Activated gamma-delta T cell (primary cell): ENCODE results near the gene AUTS2.

Experiments used
- DNase-seq: peaks from one replicate; lab custom pipeline; 2025; lab: John Stamatoyannopoulos, UW

Gene AUTS2

DNA sequence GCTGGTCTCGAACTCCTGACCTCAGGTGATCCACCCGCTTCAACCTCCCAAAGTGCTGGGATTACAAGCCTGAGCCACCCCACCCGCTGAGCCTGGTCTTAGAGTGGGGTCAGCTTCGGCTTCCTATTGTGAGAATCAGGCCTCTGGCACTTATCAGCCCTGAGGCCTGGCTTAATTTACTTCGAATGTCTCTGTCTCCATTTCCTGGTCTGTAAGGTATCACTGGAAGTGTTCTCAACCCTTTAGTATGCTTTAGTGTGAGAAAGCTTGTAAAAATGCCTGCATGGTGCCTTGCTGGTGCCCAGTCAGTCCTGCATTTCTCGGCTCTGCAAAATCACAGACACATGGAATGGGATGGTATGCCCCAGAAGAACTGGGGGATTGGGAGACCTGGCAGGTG, 862.3 kb downstream of the AUTS2 start:
- DNase-seq = no peak

GRCh38 chr7:70463352-70463938, 865.2 kb downstream of the AUTS2 start:
- no peak for DNase-seq

DNA sequence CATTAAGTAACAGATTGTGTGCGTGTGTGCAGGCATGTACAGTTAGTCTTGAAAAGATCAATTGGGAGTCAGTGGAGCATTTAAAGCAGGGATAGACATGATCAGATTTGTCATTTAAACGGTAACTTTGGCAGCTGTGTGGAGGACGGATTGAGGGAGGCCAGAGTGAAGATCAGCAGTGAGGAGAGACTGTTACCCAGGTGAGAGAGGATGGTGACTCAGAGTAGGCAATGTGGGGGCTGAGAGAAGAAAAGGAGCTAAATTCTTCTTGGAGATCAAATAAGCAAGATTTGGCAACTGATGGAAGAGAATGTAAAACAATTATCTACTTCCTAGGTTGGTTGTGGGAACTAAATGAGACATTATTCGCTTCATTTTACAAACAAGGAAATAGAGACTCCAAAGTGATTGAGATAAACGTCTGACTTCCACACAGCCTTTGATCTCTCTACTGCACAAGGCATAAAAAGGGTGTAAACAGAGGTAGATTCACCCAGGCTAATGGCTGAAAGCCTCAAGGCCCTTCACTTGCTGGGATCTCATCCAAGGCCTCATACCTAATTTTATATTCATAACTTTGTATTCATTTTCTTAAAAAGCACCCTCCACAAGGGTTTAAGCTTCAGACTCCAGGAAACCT, 868.6 kb downstream of the AUTS2 start:
- no peak for DNase-seq

GRCh38 chr7:70470746-70471145, 872.5 kb downstream of the AUTS2 start:
- no peak for DNase-seq

- no peak for DNase-seq
Measured at GRCh38 chr7:70472601-70473237, 874.4 kb downstream of the AUTS2 start.

DNA sequence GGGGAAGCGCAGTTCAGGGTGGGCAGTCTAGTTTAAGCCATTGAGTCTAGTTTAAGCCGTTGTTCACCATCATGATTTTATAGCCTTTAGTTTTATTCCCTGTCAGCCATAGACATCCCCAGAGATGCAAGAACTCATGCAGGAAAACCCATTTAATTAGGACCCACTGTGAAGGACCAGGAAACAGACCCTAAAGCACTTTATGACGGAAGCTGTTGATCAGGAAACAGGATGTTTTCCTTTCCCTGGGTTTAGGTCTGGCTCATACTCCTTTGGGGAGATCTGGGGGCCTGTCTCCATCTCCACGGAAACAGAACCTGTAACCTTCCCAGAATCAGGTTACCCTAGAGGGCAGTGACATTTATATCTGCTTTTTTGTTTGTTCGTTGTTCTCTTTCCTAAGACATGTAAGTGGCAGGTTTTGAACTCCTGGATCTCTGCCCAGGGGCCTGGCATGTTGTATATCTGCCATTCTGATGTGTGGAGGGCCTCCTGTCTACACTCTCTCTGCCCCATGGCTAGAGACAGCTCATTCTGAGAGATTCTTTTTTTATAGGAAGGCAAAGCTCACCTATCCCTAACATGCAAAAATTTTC, 876.5 kb downstream of the AUTS2 start:
- no peak for DNase-seq

GRCh38 chr7:70477036-70478010, 879.0 kb downstream of the AUTS2 start:
- DNase-seq = no peak

GRCh38 chr7:70479153-70480021, 881.1 kb downstream of the AUTS2 start:
- DNase-seq = no peak

- DNase-seq = no peak
Measured at GRCh38 chr7:70480927-70481569, 882.8 kb downstream of the AUTS2 start.

DNA sequence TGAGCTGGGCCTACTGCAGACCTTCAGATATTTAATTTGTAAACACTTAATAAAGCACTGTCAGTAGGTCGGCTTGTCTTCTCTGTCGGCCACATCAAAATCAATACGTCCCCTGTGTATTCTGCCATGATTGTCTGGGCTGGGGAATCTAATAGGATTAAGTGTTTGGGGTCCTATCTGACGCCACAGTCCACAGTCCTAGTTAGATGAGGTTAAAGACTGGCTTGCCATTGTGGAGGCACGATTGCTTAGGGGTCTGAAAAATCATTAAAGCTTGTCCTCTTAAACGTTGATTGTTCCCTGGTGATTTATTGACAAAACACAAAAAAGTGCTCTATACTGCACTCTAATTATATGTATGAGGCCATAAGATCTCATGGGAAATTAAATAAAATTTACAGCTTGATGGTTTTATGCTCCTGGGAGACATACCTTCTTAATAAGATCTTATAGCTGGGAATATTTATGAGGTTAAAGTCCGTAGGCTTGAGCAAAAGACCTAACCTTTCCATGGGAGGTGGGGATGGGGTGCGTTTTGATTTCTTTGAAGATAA, 883.4 kb downstream of the AUTS2 start:
- no peak for DNase-seq

- DNase-seq = no peak
Measured at GRCh38 chr7:70484255-70484654, 886.0 kb downstream of the AUTS2 start.

- DNase-seq = no peak
Measured at GRCh38 chr7:70486977-70487376, 888.7 kb downstream of the AUTS2 start.

GRCh38 chr7:70487428-70487827, 889.2 kb downstream of the AUTS2 start:
- DNase-seq = no peak

DNA sequence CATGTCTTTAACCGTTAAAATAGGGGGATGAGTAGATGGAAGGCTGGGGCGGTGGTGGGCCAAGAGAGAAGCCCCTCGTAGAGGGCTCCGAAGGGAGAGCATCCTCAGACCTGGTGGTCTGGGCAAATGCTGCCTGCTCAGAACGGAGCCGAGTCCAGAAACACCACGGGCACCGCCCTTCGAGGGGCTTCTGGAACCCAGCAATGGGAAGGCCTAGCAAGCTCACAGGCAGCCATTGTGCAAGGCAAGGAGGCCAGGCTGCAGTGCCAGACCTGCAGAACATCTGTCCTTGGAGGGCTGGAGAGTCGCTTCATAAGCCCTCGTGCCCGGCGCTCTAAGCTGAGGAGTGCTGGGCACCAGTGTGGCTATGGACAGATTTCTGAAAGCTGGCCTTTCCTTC, 889.6 kb downstream of the AUTS2 start:
- no peak for DNase-seq

DNA sequence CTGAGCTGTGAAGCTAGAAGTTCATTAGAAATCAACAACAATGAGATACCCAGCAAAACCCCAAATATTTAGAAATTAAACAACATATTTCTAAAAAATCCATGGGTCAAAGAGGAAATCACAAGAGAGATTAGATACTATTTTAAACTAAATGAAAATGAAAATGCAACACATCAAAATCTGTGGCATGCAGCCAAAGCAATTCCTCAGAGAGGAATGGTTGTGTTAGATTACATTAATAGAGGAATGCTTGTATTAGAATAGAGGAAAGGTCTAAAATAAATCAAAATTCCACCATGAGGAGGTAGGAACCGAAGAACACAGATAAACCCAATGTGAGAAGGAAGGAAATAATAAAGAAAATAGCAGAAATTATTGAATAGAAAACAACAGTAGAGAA, 891.5 kb downstream of the AUTS2 start:
- DNase-seq = no peak

- DNase-seq = no peak
Measured at GRCh38 chr7:70492625-70493024, 894.4 kb downstream of the AUTS2 start.

DNA sequence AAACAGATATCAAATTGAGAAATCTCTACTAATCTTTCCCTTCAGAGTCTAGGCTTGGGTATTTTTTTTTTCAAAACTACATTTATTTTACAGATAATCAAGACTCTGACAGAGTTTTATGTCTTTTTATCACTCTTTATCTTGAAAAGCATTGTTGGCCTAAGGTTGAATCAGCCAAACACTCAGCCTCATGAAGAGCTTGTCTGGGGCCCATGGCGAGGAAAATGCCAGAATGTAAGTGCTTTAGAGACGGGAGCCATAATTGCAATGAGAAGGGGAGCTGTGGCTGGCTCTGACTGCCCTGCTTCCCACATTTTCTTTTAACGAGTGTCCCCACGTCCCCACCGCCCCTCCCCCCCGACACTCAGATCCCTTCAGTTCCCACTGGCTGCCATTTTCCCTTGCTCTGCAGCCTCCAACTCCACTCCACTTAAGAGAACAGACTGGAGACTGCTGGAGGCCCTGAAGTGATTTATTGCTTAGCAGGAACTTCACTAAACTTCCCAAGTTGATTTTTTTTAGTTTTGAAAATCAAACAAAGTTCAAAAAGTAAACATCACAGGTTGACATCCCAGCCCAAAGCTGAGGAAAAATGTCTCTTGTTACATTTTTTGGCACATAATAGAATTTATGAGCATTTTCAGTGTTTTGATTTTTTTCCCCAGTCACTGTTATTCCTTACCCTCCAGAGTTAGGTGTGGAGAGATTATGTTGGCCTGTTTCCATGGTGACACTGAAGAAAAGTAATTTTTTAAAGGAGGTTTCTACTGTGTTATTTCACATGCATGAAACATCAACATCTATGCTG, 896.2 kb downstream of the AUTS2 start:
- no peak for DNase-seq

- no peak for DNase-seq
Measured at GRCh38 chr7:70495033-70495376, 896.7 kb downstream of the AUTS2 start.

GRCh38 chr7:70497793-70498192, 899.5 kb downstream of the AUTS2 start:
- no peak for DNase-seq
